ENCODE measurements around the gene TBC1D25. TPM values are rescaled to one million over a fixed set of nuclear protein-coding genes. Genes with fewer than 3 reads are reported as not detected.

The TBC1D25 gene
- polyA plus RNA-seq, 1 donor = 10.7 TPM

DNA sequence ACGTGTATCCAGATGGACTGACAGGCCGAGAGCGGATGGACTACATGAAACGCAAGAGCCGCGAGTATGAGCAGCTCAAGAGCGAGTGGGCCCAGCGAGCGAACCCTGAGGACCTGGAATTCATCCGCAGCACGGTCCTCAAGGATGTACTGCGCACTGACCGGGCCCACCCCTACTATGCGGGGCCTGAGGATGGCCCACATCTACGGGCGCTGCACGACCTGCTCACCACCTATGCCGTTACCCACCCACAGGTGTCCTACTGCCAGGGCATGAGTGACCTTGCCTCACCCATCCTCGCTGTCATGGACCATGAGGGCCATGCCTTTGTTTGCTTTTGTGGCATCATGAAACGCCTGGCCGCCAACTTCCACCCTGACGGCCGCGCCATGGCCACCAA is 20.1 kb downstream of the TBC1D25 start:
- no peak for DNase-seq

DNA sequence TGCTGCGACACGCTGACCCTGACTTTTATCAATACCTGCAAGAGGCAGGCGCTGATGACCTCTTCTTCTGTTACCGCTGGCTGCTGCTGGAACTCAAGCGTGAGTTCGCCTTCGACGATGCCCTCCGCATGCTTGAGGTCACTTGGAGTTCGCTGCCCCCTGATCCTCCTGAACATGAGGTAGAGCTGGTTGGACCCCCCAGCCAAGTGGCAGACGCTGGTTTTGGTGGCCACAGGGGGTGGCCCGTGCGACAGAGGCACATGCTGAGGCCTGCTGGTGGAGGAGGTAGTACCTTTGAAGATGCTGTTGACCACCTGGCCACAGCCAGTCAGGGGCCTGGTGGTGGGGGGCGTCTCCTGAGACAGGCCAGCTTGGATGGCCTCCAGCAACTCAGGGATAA is 20.5 kb downstream of the TBC1D25 start:
- DNase-seq = no peak

DNA sequence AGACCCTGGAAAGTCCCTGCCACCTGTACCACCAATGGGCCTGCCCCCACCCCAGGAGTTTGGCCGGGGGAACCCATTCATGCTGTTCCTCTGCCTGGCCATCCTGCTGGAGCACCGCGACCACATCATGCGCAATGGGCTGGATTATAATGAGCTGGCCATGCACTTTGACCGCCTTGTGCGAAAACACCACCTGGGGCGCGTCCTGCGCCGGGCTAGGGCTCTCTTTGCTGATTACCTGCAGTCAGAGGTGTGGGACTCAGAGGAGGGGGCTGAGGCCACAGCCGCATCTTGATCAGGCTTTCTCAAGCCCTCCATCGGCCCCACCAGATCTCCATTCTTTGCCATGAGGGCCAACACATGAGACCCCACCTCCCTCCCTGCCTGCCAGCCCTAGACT is 21.2 kb downstream of the TBC1D25 start:
- no peak for DNase-seq

GRCh38 chrX:48569958-48570357 is 30.4 kb downstream of the TBC1D25 start:
- DNase-seq = no peak

GRCh38 chrX:48573690-48574269 is 34.3 kb downstream of the TBC1D25 start:
- peak; percentile 11 for DNase-seq

- peak; percentile 87 for DNase-seq
These were observed 35.1 kb downstream of the TBC1D25 start, which contains the start of gene RBM3 for GRCh38 chrX:48574270-48575266. Gene RBM3 (plus strand): TSS chrX:48574484. CDS start chrX:48575181, 697 bp downstream.

GRCh38 chrX:48575642-48576041 is 36.1 kb downstream of the TBC1D25 start:
- no peak for DNase-seq

- no peak for DNase-seq
These were observed 36.6 kb downstream of the TBC1D25 start for GRCh38 chrX:48576108-48576507.

DNA sequence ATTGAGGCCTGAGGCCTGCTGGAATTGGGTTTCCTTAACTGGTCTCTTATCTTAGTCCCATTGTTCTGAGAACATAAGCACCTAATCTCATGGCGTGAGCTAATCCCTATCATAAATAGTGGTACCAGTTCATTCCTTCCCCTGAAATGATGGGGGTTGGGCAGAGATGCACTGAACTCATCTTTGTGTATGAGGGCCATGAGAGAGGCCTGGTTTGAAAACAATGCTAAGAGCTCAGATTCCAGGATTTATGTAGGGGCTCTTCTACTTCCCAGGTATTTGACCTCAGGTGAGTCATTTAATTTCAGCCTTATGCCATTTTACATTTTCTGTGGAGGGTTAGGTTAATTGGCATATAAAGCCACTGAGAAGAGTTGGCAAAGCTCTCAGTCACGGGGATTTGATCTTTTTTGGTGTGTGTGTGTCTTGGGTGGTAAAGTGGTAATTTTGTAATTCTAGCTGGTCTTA is 39.2 kb downstream of the TBC1D25 start:
- DNase-seq = no peak

DNA sequence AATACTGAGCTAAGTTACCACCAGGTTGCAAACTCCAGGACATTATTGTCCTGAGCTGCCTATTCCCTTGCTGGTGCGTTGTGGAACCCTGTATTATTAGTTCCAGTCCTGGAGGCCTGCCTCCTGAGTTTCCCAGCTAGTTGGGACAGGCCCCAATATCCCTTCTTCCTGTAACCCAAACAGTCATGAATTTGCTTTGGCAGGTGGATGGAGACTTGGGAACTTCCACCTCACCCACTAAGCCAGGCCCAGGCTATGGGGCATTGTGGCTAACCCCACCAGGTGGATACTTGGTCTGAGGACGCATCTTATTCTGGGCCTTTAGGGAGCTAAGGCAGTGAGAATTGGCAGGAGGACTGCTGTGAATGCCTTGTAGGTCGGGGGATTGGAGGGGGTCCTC is 39.7 kb downstream of the TBC1D25 start:
- no peak for DNase-seq

GRCh38 chrX:48580662-48581061 is 41.1 kb downstream of the TBC1D25 start:
- DNase-seq = no peak

DNA sequence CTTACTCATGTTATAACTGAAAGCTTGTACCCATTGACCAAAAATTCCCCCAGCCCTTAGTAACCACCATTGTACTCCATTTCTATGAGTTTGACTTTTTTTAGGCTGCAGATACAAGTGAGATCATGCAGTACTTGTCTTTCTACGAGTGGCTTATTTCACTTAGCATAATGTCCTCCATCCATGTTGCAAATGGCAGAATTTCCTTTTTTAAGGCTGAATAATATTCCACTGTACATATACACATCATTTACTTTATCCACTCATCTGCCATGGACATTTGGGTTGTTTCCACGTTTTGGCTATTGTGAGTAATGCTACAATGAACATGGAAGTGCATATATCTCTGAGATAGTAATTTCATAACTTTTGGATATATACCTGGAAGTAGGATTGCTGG is 45.2 kb downstream of the TBC1D25 start:
- no peak for DNase-seq

- no peak for DNase-seq
These were observed 50.1 kb downstream of the TBC1D25 start for GRCh38 chrX:48589482-48590162.

- no peak for DNase-seq
These were observed 50.9 kb downstream of the TBC1D25 start for GRCh38 chrX:48590203-48591103.

GRCh38 chrX:48591255-48591791 is 51.8 kb downstream of the TBC1D25 start:
- DNase-seq = no peak

- DNase-seq = no peak
These were observed 53.5 kb downstream of the TBC1D25 start for GRCh38 chrX:48592971-48593370.

- no peak for DNase-seq
These were observed 56.4 kb downstream of the TBC1D25 start for GRCh38 chrX:48595929-48596328.

DNA sequence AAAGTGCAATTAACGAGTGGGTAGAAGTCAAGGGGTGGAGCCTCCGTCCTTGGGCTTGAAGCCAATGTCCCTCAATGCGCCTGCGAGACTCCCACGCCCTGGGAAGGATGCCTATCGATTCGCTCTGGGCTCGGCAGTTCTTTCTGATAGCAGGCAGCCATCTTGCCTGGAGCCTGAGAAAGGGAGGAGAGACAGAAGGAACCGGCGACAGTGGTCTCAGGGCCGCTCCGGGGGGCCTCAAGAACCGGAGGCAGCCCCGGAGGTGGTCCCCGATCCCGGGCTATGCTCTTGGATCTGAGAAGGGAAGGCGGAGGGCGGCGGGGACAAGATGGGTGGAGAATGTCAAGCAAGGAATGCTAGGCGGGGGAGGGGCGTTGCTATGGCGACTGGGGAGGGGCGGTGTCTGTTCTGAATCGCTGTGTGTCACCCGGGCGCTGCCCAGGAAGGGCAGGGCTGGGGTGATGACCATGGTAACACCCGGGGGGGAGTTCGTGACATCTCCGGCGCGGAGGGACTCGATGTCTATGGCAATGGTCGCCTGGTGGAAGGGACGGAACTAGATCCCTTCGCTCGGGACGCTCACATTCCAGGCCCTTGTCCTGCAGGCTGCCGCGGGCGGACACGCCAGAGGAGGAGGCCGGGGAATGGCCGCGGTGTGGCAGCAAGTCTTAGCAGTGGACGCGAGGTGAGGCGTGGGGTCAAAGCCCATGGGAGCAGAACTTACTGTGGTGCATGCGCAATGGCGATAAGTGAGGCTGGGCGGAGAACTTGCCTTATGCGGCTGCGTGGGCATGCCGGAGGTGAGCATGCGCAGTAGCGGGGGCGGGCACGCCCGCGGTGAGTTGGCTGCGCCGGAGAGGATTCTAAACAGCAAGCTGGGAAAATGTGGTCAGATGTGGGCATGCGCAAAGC is 58.1 kb downstream of the TBC1D25 start, which contains the start of gene WDR13:
Gene WDR13, plus strand, starts transcription at position 140 of the 912 bp plus-strand sequence. Its CDS starts 505 bp downstream, at position 645.
- DNase-seq = peak; percentile 88

GRCh38 chrX:48598614-48599013 is 59.1 kb downstream of the TBC1D25 start:
- no peak for DNase-seq

DNA sequence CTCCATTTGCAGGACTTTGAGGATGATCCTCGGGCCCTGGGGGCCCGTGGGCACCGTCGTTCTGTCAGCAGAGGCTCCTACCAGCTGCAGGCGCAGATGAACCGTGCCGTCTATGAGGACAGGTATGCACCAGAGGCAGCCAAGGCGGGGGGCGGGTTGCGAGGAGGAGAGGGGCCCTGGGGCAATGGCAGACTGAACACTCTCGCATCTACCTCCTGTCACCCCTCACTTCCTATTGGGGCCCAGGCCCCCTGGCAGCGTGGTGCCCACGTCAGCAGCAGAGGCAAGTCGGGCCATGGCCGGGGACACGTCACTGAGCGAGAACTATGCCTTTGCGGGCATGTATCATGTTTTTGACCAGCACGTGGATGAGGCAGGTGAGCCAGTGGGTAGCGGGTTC is 59.8 kb downstream of the TBC1D25 start:
- DNase-seq = no peak
